Measurements from ENCODE around the gene NUCB1. TPM values are rescaled to one million over a fixed set of nuclear protein-coding genes. Genes with fewer than 3 reads are reported as not detected.

NUCB1 gene
- polyA plus RNA-seq, 1 donor (not counting 4 experiments of a cell fraction or from before 2014, with no cell fraction given), result 44.3 TPM

GRCh38 chr19:48962849-48963165 is 62.7 kb downstream of the NUCB1 start:
- Histone ChIP-seq H3K9me1 (ENCODE audit: control insufficient read depth, extremely low read depth, insufficient read depth, low read length) (peaks cover 4% of the 10 kb centered on the region), H3K9ac (ENCODE audit: control insufficient read depth, extremely low read depth, insufficient read depth, low read length) (peak overlapping the region; percentile 28), H3K4me3 (ENCODE audit: control insufficient read depth in 2 of 3, extremely low read depth in 1 of 3, insufficient read depth in 2 of 3, low read depth in 1 of 3, low read length in 3 of 3) (no peak overlapping the region), H3K27ac (ENCODE audit: control insufficient read depth, insufficient read depth, low read length) (peak overlapping the region; percentile 58), H3K9me3 (ENCODE audit: control insufficient read depth, low read depth, low read length) (no peaks in the 10 kb centered on the region), H3K4me2 (ENCODE audit: control insufficient read depth, extremely low read depth, insufficient read depth, low read depth, low read length) (no peak overlapping the region), H4K20me1 (ENCODE audit: control insufficient read depth, extremely low read depth, insufficient read depth, low read length) (peaks cover 6% of the 10 kb centered on the region), H2AFZ (ENCODE audit: control insufficient read depth, low read length) (no peak overlapping the region), H3K4me1 (ENCODE audit: control insufficient read depth, extremely low read depth, insufficient read depth, low read length) (peaks cover 32% of the 10 kb centered on the region), H3K79me2 (ENCODE audit: control insufficient read depth, insufficient read depth, low read length) (peaks cover 7% of the 10 kb centered on the region), H3K27me3 (ENCODE audit: control insufficient read depth, extremely low read depth, insufficient read depth, low read length) (no peaks in the 10 kb centered on the region), H3K36me3 (ENCODE audit: control insufficient read depth in 2 of 2, extremely low read depth in 1 of 2, insufficient read depth in 2 of 2, low read length in 2 of 2) (peaks cover 0 to 4% of the 10 kb centered on the region in 2 experiments)
- dilution Hi-C loops (cut with MboI; ENCODE audit: extremely low pct_ligation_motif_present, low sequenced_read_pairs), result no loop called here
- FAIRE-seq (no peak), DNase-seq (ENCODE audit: low read depth, low spot score) (no peak)
- TF ChIP-seq CTCF (optimal IDR thresholded peaks at IDR 0.05 in 1 of 3, IDR thresholded peaks at IDR 0.05 in 1 of 3, conservative IDR thresholded peaks at IDR 0.05 in 1 of 3; ENCODE audit: extremely low read depth in 1 of 3, insufficient read depth in 2 of 3, low read length in 3 of 3), result no peak
- no peak for TF ChIP-seq EZH2 (IDR thresholded peaks at IDR 0.05; ENCODE audit: low read length)

- Histone ChIP-seq H2AFZ (ENCODE audit: control insufficient read depth, low read length) (no peak overlapping the region), H3K36me3 (ENCODE audit: control insufficient read depth in 2 of 2, extremely low read depth in 1 of 2, insufficient read depth in 2 of 2, low read length in 2 of 2) (peaks cover 3 to 6% of the 10 kb centered on the region in 2 experiments), H4K20me1 (ENCODE audit: control insufficient read depth, extremely low read depth, insufficient read depth, low read length) (peaks cover 6% of the 10 kb centered on the region), H3K9ac (ENCODE audit: control insufficient read depth, extremely low read depth, insufficient read depth, low read length) (peak overlapping the region; percentile 63), H3K4me3 (ENCODE audit: control insufficient read depth in 2 of 3, extremely low read depth in 1 of 3, insufficient read depth in 2 of 3, low read depth in 1 of 3, low read length in 3 of 3) (peak overlapping the region in 1 of 3 experiments; percentile 23), H3K9me3 (ENCODE audit: control insufficient read depth, low read depth, low read length) (no peaks in the 10 kb centered on the region), H3K79me2 (ENCODE audit: control insufficient read depth, insufficient read depth, low read length) (peaks cover 7% of the 10 kb centered on the region), H3K27ac (ENCODE audit: control insufficient read depth, insufficient read depth, low read length) (peak overlapping the region; percentile 79), H3K9me1 (ENCODE audit: control insufficient read depth, extremely low read depth, insufficient read depth, low read length) (peaks cover 4% of the 10 kb centered on the region), H3K4me2 (ENCODE audit: control insufficient read depth, extremely low read depth, insufficient read depth, low read depth, low read length) (peak overlapping the region; percentile 98), H3K4me1 (ENCODE audit: control insufficient read depth, extremely low read depth, insufficient read depth, low read length) (peaks cover 32% of the 10 kb centered on the region), H3K27me3 (ENCODE audit: control insufficient read depth, extremely low read depth, insufficient read depth, low read length) (no peaks in the 10 kb centered on the region)
- no peak for TF ChIP-seq CTCF (optimal IDR thresholded peaks at IDR 0.05 in 1 of 3, IDR thresholded peaks at IDR 0.05 in 1 of 3, conservative IDR thresholded peaks at IDR 0.05 in 1 of 3; ENCODE audit: extremely low read depth in 1 of 3, insufficient read depth in 2 of 3, low read length in 3 of 3)
- TF ChIP-seq EZH2 (IDR thresholded peaks at IDR 0.05; ENCODE audit: low read length), result no peak
- FAIRE-seq (no peak), DNase-seq (ENCODE audit: low read depth, low spot score) (no peak)
- dilution Hi-C loops (cut with MboI; ENCODE audit: extremely low pct_ligation_motif_present, low sequenced_read_pairs), result no loop called here
Measured at GRCh38 chr19:48963371-48964204, 63.5 kb downstream of the NUCB1 start.

Measured in keratinocyte (primary cell).